IPS-18a (cell line): Measurements from ENCODE around the gene ATP9A.
"Not testable (repeated sequence)": the region's sequence is repeated elsewhere in the genome, so short reads cannot be mapped to it uniquely, and the experiment has no call there.

Experiments used
- H3K27ac ChIP-seq: one replicate; pipeline ENCODE4 v1.5.1; 2013; ENCODE audit warnings: low read length
- H3K27me3 ChIP-seq: one replicate; pipeline ENCODE4 v1.6.1; 2013; ENCODE audit warnings: mild to moderate bottlenecking, low read length; ENCODE audit not compliant: control insufficient read depth, insufficient read depth
- H3K36me3 ChIP-seq: one replicate; pipeline ENCODE4 v1.6.1; 2013; ENCODE audit warnings: low read depth, low read length; ENCODE audit not compliant: control insufficient read depth
- H3K4me1 ChIP-seq: one replicate; pipeline ENCODE4 v1.6.1; 2013; ENCODE audit warnings: low read depth, low read length; ENCODE audit not compliant: control insufficient read depth
- H3K4me3 ChIP-seq: one replicate; pipeline ENCODE4 v1.5.1; 2013; ENCODE audit warnings: low read length
- H3K9ac ChIP-seq: one replicate; pipeline ENCODE4 v1.6.1; 2013; ENCODE audit warnings: mild to moderate bottlenecking, low read length, moderate library complexity
- H3K9me3 ChIP-seq: one replicate; pipeline ENCODE4 v1.6.1; 2013; ENCODE audit warnings: low read depth, low read length; ENCODE audit not compliant: control insufficient read depth

ATP9A gene

DNA sequence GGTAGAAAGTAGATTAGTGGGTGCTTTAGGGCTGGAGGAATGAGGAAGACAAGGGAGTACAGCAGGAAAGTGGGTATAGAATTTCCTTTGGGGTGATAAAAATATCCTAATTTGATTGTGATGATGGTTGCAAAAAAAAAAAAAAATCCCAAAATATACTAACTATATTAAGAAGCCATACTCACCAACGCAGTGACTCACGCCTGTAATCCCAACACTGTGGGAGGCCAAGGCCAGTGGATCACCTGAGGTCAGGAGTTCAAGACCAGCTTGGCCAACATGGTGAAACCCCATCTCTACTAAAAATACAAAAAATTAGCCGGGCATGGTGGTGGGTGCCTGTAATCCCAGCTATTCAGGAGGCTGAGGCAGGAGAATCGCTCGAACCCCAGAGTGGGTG, 112.1 kb downstream of the ATP9A start:
- not testable (repeated sequence) for H3K36me3 ChIP-seq
- peaks cover 11% of the 10 kb centered on the region for H3K4me1 ChIP-seq

DNA sequence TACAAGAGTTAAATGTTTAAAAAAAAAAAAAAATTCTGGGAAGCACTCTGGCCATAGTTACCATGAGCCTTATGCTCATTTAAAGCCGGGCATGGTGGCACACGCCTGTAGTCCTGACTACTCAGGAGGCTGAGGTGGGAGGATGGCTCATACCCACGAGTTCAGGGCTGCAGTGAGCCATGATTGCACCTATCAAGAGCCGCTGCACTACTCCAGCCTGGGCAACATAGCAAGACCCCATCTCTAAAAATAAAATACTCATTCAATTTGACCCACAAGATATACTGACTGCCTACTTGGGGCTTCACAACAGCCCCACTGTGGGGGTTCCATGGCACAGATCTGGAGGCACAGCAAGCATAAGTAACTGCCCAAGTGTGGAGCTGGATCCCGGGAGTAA, 113.7 kb downstream of the ATP9A start:
- no peaks in the 10 kb centered on the region for H3K4me1 ChIP-seq
- no peak overlapping the region for H3K9ac ChIP-seq
- H3K27ac ChIP-seq, result no peak overlapping the region
- no peaks in the 10 kb centered on the region for H3K36me3 ChIP-seq
- H3K9me3 ChIP-seq, result no peaks in the 10 kb centered on the region
- H3K4me3 ChIP-seq, result no peak overlapping the region
- no peaks in the 10 kb centered on the region for H3K27me3 ChIP-seq

More for the DNA sequence above, 112.1 kb downstream of the ATP9A start:
- not testable (repeated sequence) for H3K27me3 ChIP-seq, H3K27ac ChIP-seq, H3K9ac ChIP-seq, H3K4me3 ChIP-seq, H3K9me3 ChIP-seq

DNA sequence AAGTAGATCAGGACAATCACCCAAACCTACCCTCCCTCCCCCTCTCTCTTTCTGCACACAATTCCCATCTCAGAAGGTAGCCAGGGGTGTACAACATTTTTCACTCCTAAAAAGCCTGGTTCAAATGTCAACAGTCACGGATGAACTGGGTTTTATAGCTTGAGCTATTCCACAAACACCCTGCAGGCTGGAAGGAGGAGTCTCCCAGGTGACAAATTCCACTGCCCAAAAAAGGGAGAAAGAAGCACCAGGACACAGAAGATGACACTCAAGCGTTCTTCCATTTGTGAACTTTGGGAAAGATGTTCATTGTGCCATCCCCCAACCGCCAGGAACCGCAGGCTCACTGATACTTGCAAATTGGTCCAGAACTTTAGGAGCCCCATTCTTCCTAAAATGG, 114.1 kb downstream of the ATP9A start:
- Histone ChIP-seq H3K27ac (no peak overlapping the region), H3K4me1 (no peaks in the 10 kb centered on the region), H3K4me3 (no peak overlapping the region), H3K9me3 (no peaks in the 10 kb centered on the region), H3K9ac (no peak overlapping the region), H3K36me3 (no peaks in the 10 kb centered on the region), H3K27me3 (no peaks in the 10 kb centered on the region)

DNA sequence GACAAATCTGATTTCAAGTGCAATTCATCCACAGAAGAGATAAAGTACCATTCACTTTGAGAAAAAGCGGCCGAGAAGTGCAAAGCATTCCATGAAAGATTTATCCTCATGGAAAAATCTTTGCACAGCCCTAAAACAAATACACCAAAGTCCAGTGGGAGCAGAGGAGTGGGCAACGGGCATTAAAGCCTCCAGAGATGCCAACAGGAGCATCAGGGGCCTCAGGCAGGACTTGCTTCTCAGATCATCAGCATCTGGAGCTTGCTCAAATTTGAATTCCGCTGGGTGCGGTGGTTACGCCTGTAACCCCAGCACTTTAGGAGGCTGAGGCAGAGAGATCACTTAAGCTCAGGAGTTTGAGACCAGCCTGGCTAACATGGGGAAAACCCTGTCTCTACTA, 115.0 kb downstream of the ATP9A start:
- Histone ChIP-seq H3K4me3 (no peak overlapping the region), H3K27ac (no peak overlapping the region), H3K27me3 (no peaks in the 10 kb centered on the region), H3K4me1 (no peaks in the 10 kb centered on the region), H3K9me3 (no peaks in the 10 kb centered on the region), H3K36me3 (no peaks in the 10 kb centered on the region), H3K9ac (no peak overlapping the region)

DNA sequence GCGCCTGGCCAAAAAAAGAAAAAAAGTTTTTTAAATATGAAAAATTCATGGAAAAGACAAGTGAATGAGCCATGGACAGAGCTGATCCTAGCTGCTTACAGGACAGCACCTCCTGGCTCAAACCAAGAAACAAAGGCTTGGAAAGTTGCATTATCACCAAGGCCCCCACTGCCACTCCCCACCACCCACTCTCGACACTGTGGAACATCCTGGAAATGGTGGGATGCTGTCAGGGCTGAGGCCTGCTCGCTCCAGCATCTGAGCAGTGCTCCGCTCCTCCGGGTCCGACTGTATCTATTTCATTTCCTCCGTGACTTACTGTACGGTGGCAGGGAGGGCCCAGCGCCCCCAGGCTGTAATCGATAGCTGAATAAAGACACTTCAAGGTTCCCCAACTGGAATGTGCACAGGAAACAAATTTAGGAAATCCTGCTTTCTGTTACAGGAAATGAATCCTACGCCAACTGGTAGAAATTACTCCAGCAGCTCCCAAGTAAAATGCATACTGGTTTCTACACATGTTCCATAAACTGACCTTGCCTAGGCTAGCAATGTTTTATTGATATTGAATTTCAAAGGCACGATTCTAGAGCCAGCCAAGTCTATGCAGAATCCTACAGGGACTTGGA, 116.2 kb downstream of the ATP9A start:
- Histone ChIP-seq H3K4me1 (no peaks in the 10 kb centered on the region), H3K36me3 (no peaks in the 10 kb centered on the region), H3K27me3 (no peaks in the 10 kb centered on the region), H3K9me3 (no peaks in the 10 kb centered on the region), H3K9ac (no peak overlapping the region), H3K4me3 (no peak overlapping the region), H3K27ac (no peak overlapping the region)

DNA sequence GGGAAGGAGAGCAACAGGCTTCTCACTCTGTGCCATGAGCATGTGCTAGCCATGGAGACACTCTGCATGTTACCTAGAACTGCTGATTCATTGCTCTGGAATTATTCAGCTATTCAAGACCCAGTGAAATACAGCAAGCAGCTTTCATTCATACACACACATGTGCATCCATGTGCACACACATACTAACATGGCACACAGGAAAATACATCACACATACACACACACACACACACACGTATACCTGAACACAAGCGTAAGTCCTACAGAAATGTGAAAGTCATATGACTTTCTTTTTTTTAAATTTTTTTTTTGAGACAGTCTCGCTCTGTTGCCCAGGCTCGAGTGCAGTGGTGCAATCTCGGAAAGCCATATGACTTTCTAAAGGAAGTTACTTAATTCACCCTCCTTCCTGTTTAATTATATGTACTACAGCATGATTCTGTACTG, 117.5 kb downstream of the ATP9A start:
- H3K4me3 ChIP-seq, result no peak overlapping the region
- no peaks in the 10 kb centered on the region for H3K27me3 ChIP-seq
- H3K4me1 ChIP-seq, result no peaks in the 10 kb centered on the region
- no peak overlapping the region for H3K9ac ChIP-seq
- H3K27ac ChIP-seq, result no peak overlapping the region
- no peaks in the 10 kb centered on the region for H3K36me3 ChIP-seq
- H3K9me3 ChIP-seq, result no peaks in the 10 kb centered on the region

DNA sequence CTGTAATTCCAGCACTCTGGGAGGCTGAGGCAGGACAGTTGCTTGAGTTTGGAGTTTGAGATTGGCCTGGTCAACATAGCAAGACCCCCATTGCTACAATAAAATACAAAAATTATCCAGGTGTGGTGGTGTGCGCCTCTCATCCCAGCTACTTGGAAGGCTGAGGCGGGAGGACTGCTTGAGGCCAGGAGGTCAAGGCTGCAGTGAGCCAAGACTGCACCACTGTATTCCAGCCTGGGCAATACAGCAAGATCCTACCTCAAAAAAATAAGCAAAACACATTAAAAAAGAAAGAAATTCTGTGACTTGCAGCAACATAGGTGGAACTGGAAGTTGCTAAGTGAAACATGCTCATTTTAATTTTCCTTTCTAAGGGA, 119.6 kb downstream of the ATP9A start:
- no peak overlapping the region for H3K9ac ChIP-seq
- H3K27ac ChIP-seq, result no peak overlapping the region
- H3K36me3 ChIP-seq, result no peaks in the 10 kb centered on the region
- H3K27me3 ChIP-seq, result no peaks in the 10 kb centered on the region
- H3K4me1 ChIP-seq, result no peaks in the 10 kb centered on the region
- H3K4me3 ChIP-seq, result no peak overlapping the region
- no peaks in the 10 kb centered on the region for H3K9me3 ChIP-seq

DNA sequence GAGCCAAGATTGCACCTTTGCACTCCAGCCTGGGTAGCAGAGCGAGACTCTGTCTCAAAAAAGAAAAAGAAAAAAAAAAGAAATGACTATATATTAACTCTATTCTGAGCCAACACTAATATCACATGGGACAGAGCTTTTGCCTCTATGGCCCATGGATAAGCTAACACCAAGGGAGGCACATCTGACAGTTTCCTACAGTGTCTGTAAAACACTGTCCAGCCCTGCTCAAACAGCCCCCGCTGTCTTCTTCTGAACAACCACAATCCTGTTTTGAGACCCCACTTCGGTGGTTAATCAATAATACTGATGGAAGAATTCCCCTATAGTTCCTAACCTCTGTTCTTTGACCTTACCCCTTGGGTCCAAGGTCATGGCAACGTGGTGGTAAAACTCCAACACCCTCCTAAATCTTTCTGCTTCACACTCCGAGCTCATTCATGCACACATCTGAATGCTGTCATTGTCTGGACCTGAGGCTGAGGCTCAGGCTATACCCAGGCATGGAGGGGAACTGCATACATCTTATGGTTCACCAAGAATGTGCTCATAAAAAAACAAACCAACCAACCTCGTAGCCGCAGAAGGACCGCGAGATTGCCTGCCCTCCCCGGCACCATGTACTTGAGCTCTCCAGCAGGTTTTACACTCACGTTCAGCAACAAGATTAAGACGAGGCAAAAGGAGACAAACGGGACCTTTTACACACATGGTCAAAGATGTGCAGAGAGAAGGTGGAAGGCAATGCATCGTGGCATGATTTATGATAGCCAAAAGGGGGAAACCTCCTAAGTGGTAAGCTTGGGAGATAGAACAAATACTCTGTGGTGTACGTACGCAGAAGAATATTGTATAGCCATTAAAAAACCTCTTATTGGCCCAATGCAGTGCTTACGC, 120.3 kb downstream of the ATP9A start:
- no peaks in the 10 kb centered on the region for H3K27me3 ChIP-seq

DNA sequence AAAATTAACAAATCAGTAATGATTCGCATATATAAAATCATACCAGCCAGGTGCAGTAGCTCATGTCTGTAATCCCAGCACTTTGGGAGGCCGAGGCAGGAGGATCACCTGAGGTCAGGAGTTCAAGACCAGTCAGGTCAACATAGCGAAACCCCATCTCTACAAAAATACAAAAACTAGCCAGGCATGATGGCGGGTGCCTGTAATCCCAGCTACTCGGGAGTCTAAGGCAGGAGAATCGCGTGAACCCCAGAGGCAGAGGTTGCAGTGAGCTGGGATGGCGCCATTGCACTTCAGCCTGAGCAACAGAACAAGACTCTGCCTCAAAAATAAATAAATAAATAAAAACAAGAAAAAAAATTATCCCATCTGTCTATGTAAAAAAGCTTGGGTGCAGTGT, 124.4 kb downstream of the ATP9A start:
- H3K27me3 ChIP-seq, H3K9ac ChIP-seq, H3K36me3 ChIP-seq, H3K4me1 ChIP-seq, H3K4me3 ChIP-seq, H3K9me3 ChIP-seq, H3K27ac ChIP-seq: not testable (repeated sequence)

More for the DNA sequence above, 120.3 kb downstream of the ATP9A start:
- no peak overlapping the region for H3K9ac ChIP-seq
- H3K4me3 ChIP-seq, result no peak overlapping the region
- H3K36me3 ChIP-seq, result no peaks in the 10 kb centered on the region
- H3K4me1 ChIP-seq, result no peaks in the 10 kb centered on the region
- H3K9me3 ChIP-seq, result no peaks in the 10 kb centered on the region
- H3K27ac ChIP-seq, result no peak overlapping the region

DNA sequence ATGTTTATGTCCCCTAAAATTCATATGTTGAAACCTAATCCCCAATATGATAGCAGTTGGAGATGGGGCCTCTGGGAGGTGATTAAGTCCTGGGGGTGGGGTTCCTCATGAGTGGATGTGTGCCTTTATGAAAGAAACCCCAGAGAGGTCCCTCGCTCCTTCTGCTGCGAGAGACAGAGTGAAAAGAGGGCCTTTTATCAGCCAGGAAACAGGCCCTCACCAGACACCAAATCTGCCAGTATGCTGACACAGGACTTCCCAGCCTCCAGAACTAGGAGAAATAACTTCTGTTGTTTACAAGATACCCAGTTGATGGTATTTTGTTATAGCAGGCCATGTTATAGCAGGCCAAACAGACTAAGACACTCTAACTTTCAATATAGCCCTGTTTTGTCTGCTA, 124.8 kb downstream of the ATP9A start:
- Histone ChIP-seq H3K4me1 (no peaks in the 10 kb centered on the region), H3K27ac (no peak overlapping the region), H3K9ac (no peak overlapping the region), H3K36me3 (no peaks in the 10 kb centered on the region), H3K27me3 (no peaks in the 10 kb centered on the region), H3K4me3 (no peak overlapping the region), H3K9me3 (no peaks in the 10 kb centered on the region)

DNA sequence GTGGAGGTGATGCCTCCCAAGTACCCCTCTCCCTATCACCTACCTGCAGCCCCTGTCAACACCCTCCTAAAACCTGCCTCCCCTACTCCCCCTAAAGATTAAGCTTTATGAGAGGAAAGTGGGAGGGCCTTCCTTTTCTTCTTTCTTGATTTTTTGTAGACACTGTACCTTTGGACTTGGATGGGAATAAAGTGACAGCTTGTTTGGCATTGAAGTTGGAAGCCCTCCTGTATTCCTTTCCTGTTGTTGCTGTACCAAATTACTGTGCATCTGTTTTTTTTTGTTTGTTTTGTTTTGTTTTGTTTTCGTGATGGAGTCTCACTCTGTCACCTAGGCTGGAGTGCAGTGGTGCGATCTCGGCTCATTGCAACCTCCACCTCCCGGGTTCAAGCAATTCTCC, 126.3 kb downstream of the ATP9A start:
- Histone ChIP-seq H3K27me3 (no peaks in the 10 kb centered on the region), H3K9ac (no peak overlapping the region), H3K9me3 (no peaks in the 10 kb centered on the region), H3K27ac (no peak overlapping the region), H3K4me1 (no peaks in the 10 kb centered on the region), H3K36me3 (no peaks in the 10 kb centered on the region), H3K4me3 (no peak overlapping the region)

DNA sequence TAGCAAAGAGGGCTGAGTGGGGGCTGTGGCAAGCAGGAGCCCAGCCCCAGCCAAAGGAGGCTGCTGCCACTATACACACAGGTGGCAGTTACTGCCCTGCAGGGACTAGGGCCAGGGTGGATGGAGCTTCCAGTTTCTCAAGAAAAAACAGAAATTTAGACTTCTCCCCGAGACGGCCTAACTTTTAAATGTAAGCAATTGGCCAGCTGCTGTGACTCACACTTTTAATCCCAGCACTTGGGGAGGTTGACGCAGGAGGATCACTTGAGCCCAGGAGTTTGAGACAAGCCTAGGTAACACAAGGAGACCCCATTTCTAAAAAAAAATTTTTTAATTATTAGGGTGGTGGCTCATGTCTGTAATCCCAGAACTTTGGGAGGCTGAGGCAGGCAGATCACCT, 127.4 kb downstream of the ATP9A start:
- no peaks in the 10 kb centered on the region for H3K9me3 ChIP-seq
- H3K27me3 ChIP-seq, result no peaks in the 10 kb centered on the region
- no peak overlapping the region for H3K9ac ChIP-seq
- H3K4me3 ChIP-seq, result no peak overlapping the region
- no peaks in the 10 kb centered on the region for H3K36me3 ChIP-seq
- H3K27ac ChIP-seq, result no peak overlapping the region
- no peaks in the 10 kb centered on the region for H3K4me1 ChIP-seq
